IMR-90 (cell line): ENCODE measurements around the gene PLCL1. TPM values are rescaled to one million over a fixed set of nuclear protein-coding genes. Genes with fewer than 3 reads are reported as not detected.

ENCODE experiments used
- ATAC-seq: fragments of 200-7000 bp; cut with Tn5 transposase; 2 replicates; pipeline ENCODE4 v1.9.1; 2020; ENCODE audit warnings: low read depth, mild to moderate bottlenecking, moderate library complexity
- BruUV-seq: library from RNA; stranded (reverse); fragments of 400-500 nt; replicated peaks from 2 replicates; lab custom pipeline; 2021; lab: Mats Ljungman, UMichigan
- CTCF ChIA-PET: fragments of 300-600 bp; formaldehyde crosslinking; extraction: SDS; loops from one replicate; lab custom pipeline; 2021; ENCODE audit warnings: antibody characterized with exemption; lab: Yijun Ruan, JAX
- POLR2A ChIA-PET: fragments of 300-600 bp; sonication (Branson Sonifier 250); formaldehyde crosslinking; loops from one replicate; lab custom pipeline; 2022; ENCODE audit warnings: antibody characterized with exemption; ENCODE audit not compliant: unreplicated experiment; lab: Charles Lee
- DNase-seq: peaks from one replicate; pipeline ENCODE4 v3.0.0; 2013
- H2AFZ ChIP-seq: replicated peaks from 2 replicates; pipeline ENCODE3; 2013; ENCODE audit warnings: low read length, mild to moderate bottlenecking; ENCODE audit not compliant: poor library complexity
- H2AK5ac ChIP-seq: 2 replicates; pipeline ENCODE4 v1.6.1; 2013; ENCODE audit warnings: low read depth, low read length, inconsistent platforms
- H2AK9ac ChIP-seq: replicated peaks from 2 replicates; pipeline ENCODE3; 2013; ENCODE audit warnings: mild to moderate bottlenecking, low read depth, low read length, moderate library complexity; ENCODE audit not compliant: poor library complexity
- H2BK120ac ChIP-seq: 2 replicates; pipeline ENCODE4 v1.6.1; 2013; ENCODE audit warnings: low read depth, low read length, inconsistent platforms
- H2BK15ac ChIP-seq: 3 replicates; pipeline ENCODE4 v1.6.1; 2013; ENCODE audit warnings: low read depth, low read length, inconsistent platforms
- H2BK20ac ChIP-seq: 2 replicates; pipeline ENCODE4 v1.6.1; 2013; ENCODE audit warnings: low read depth, mild to moderate bottlenecking, inconsistent platforms, low read length, moderate library complexity
- H2BK5ac ChIP-seq: 2 replicates; pipeline ENCODE4 v1.6.1; 2013; ENCODE audit warnings: mild to moderate bottlenecking, low read depth, low read length, inconsistent platforms; ENCODE audit not compliant: poor library complexity, severe bottlenecking
- H3K14ac ChIP-seq: replicated peaks from 2 replicates; pipeline ENCODE4 v1.6.1; 2013; ENCODE audit warnings: low read depth, low read length, inconsistent platforms
- H3K18ac ChIP-seq: 2 replicates; pipeline ENCODE4 v1.6.1; 2013; ENCODE audit warnings: low read depth, low read length, control low read depth
- H3K23ac ChIP-seq: 2 replicates; pipeline ENCODE4 v1.6.1; 2013; ENCODE audit warnings: low read depth, low read length, inconsistent platforms
- H3K27ac ChIP-seq: 2 replicates; pipeline ENCODE4 v1.5.1; 2013; ENCODE audit warnings: mild to moderate bottlenecking, control low read depth, low read length; ENCODE audit not compliant: insufficient read depth
- H3K27me3 ChIP-seq: 2 replicates; pipeline ENCODE4 v1.6.1; 2013; ENCODE audit warnings: low read length; ENCODE audit not compliant: control insufficient read depth, insufficient read depth
- H3K36me3 ChIP-seq: 2 replicates; pipeline ENCODE4 v1.6.1; 2013; ENCODE audit warnings: low read length, mixed read lengths; ENCODE audit not compliant: control insufficient read depth, insufficient read depth
- H3K4ac ChIP-seq: 2 replicates; pipeline ENCODE4 v1.6.1; 2013; ENCODE audit warnings: low read depth, low read length, inconsistent platforms
- H3K4me1 ChIP-seq: 2 replicates; pipeline ENCODE4 v1.6.1; 2013; ENCODE audit warnings: low read length, mixed read lengths; ENCODE audit not compliant: control insufficient read depth, insufficient read depth
- H3K4me2 ChIP-seq: 2 replicates; pipeline ENCODE4 v1.6.1; 2013; ENCODE audit warnings: low read depth, mild to moderate bottlenecking, control low read depth, low read length, moderate library complexity
- H3K4me3 ChIP-seq: 2 replicates; pipeline ENCODE4 v1.5.1; 2013; ENCODE audit warnings: low read depth, mild to moderate bottlenecking, control low read depth, low read length, moderate library complexity; ENCODE audit not compliant: insufficient read depth
- H3K56ac ChIP-seq: 2 replicates; pipeline ENCODE4 v1.6.1; 2013; ENCODE audit warnings: low read length, inconsistent platforms; ENCODE audit not compliant: insufficient read depth; ENCODE audit errors: extremely low read depth
- H3K79me1 ChIP-seq, 2 experiments: 2 replicates each; pipeline ENCODE4 v1.6.1; 2013; ENCODE audit warnings: low read length in 2 of 2, inconsistent platforms in 1 of 2, low read depth in 1 of 2
- H3K9ac ChIP-seq: 2 replicates; pipeline ENCODE4 v1.6.1; 2013; ENCODE audit warnings: low read depth, low read length, control low read depth
- H3K9me1 ChIP-seq: 2 replicates; pipeline ENCODE4 v1.6.1; 2013; ENCODE audit warnings: low read length, inconsistent platforms; ENCODE audit not compliant: insufficient read depth
- H3K9me3 ChIP-seq: 2 replicates; pipeline ENCODE4 v1.6.1; 2013; ENCODE audit warnings: low read length; ENCODE audit not compliant: control insufficient read depth, insufficient read depth
- H4K20me1 ChIP-seq: 2 replicates; pipeline ENCODE4 v1.6.1; 2013; ENCODE audit warnings: low read length, inconsistent platforms; ENCODE audit not compliant: insufficient read depth
- H4K5ac ChIP-seq: 2 replicates; pipeline ENCODE4 v1.6.1; 2013; ENCODE audit warnings: mild to moderate bottlenecking, low read depth, low read length, control low read depth
- H4K8ac ChIP-seq, 2 experiments: 2 replicates each; pipeline ENCODE4 v1.6.1; 2013; ENCODE audit warnings: low read depth in 2 of 2, low read length in 2 of 2, control low read depth in 1 of 2, inconsistent platforms in 1 of 2
- H4K91ac ChIP-seq: 2 replicates; pipeline ENCODE4 v1.6.1; 2013; ENCODE audit warnings: low read depth, low read length, inconsistent platforms; ENCODE audit not compliant: insufficient read depth
- BHLHE40 ChIP-seq: fragments of 150-350 bp; IDR thresholded peaks from 2 replicates; pipeline ENCODE4 v1.6.1; 2016; ENCODE audit warnings: mild to moderate bottlenecking, low read depth, low read length
- CEBPB ChIP-seq: IDR thresholded peaks from 2 replicates; pipeline ENCODE4 v1.6.1; 2012; ENCODE audit warnings: low read depth, low read length, improper control_type of control experiment
- CHD1 ChIP-seq: IDR thresholded peaks from 2 replicates; pipeline ENCODE4 v1.6.1; 2012; ENCODE audit warnings: low read depth, low read length, improper control_type of control experiment
- ELK1 ChIP-seq: fragments of 150-350 bp; IDR thresholded peaks from 2 replicates; pipeline ENCODE4 v1.6.1; 2016; ENCODE audit warnings: low read depth, mild to moderate bottlenecking, low read length, moderate library complexity, borderline replicate concordance
- FOS ChIP-seq: fragments of 150-350 bp; IDR thresholded peaks from 2 replicates; pipeline ENCODE4 v1.6.1; 2016; ENCODE audit warnings: low read depth, low read length
- MAFK ChIP-seq: IDR thresholded peaks from 2 replicates; pipeline ENCODE4 v1.6.1; 2012; ENCODE audit warnings: low read depth, low read length, improper control_type of control experiment
- MAZ ChIP-seq: IDR thresholded peaks from 2 replicates; pipeline ENCODE4 v1.6.1; 2012; ENCODE audit warnings: low read depth, mild to moderate bottlenecking, low read length, improper control_type of control experiment, moderate library complexity, borderline replicate concordance
- MXI1 ChIP-seq: IDR thresholded peaks from 2 replicates; pipeline ENCODE4 v1.6.1; 2012; ENCODE audit warnings: low read depth, mild to moderate bottlenecking, low read length, moderate library complexity, borderline replicate concordance
- NFE2L2 ChIP-seq: fragments of 150-350 bp; IDR thresholded peaks from 2 replicates; pipeline ENCODE4 v1.6.1; 2016; ENCODE audit warnings: low read depth, mild to moderate bottlenecking, low read length
- POLR2A ChIP-seq: IDR thresholded peaks from 2 replicates; pipeline ENCODE4 v1.6.1; 2012; ENCODE audit warnings: mild to moderate bottlenecking, low read depth, low read length
- RAD21 ChIP-seq: IDR thresholded peaks from 2 replicates; pipeline ENCODE4 v1.6.1; 2012; ENCODE audit warnings: low read length, improper control_type of control experiment
- RCOR1 ChIP-seq: IDR thresholded peaks from 2 replicates; pipeline ENCODE4 v1.6.1; 2012; ENCODE audit warnings: mild to moderate bottlenecking, low read length, improper control_type of control experiment; ENCODE audit not compliant: insufficient replicate concordance
- RFX5 ChIP-seq: IDR thresholded peaks from 2 replicates; pipeline ENCODE4 v1.8.0; 2012; ENCODE audit warnings: low read depth, mild to moderate bottlenecking, low read length, moderate library complexity
- SMC3 ChIP-seq: fragments of 150-350 bp; IDR thresholded peaks from 2 replicates; pipeline ENCODE4 v1.6.1; 2016; ENCODE audit warnings: low read depth, mild to moderate bottlenecking, antibody characterized with exemption, low read length, moderate library complexity
- USF2 ChIP-seq: fragments of 150-350 bp; IDR thresholded peaks from 2 replicates; pipeline ENCODE4 v1.6.1; 2017; ENCODE audit warnings: mild to moderate bottlenecking, antibody characterized with exemption, low read length, low read depth
- dilution Hi-C: fragments of 300-500 bp; cut with HindIII; formaldehyde crosslinking; loops from one replicate; pipeline ENCODE4 v1.14.3; 2018; ENCODE audit warnings: low sequenced_read_pairs; ENCODE audit not compliant: unreplicated experiment
- in situ Hi-C: fragments of 300-500 bp; cut with MboI; formaldehyde crosslinking; loops from 3 replicates; pipeline ENCODE4 v1.14.3; 2019; ENCODE audit warnings: low sequenced_read_pairs, inconsistent platforms, mixed read lengths
- intact Hi-C: fragments of 100-400 bp; cut with micrococcal nuclease; formaldehyde crosslinking; loops from 2 replicates; pipeline ENCODE4 v1.10.0; 2022
- polyA plus RNA-seq, 3 experiments: library from polyadenylated mRNA; depleted of rRNA; stranded (reverse); fragments of >200 nt; gene quantifications; 2 replicates each; pipeline ENCODE4 v1.2.3, GENCODE V29; 2012; ENCODE audit warnings: low replicate concordance in 1 of 3
- total RNA-seq: library from RNA; depleted of rRNA; stranded (reverse); fragments of >200 nt; gene quantifications from 2 replicates; pipeline ENCODE4 v1.2.3, GENCODE V29; 2012
- TF ChIP-seq, protein P1 (sequence below): conservative IDR thresholded peaks from 2 replicates; pipeline ENCODE4 v1.5.1; 2012; ENCODE audit warnings: mild to moderate bottlenecking, low read depth, low read length, improper control_type of control experiment

Gene PLCL1
- total and polyA plus RNA-seq, 2 of the 4 experiments (the other 2 are of a cell fraction) = 0.14 to 0.18 TPM

DNA sequence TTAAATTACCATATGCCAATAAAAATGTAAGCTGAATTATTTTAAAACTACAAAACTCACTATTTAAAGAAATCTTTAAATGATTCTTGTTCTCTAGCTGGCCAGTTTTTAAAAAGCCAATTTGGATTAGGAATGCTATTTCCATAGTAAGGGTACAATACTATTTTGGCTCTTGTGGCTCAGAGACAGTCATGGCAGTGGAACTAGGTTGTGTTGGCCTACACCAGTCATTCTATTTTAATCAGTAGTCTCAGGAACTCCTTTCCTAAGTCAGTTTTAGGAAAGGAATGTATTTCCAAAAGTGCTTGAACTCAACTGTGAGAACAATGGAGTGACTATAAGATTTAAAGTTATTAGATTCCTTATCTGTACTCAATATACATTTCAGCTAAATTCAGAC, 25.1 kb upstream of the PLCL1 start:
- H3K27me3 ChIP-seq = no peaks in the 10 kb centered on the region
- no peak overlapping the region for H4K5ac ChIP-seq
- H2AK9ac ChIP-seq = no peak overlapping the region
- H3K4me1 ChIP-seq = no peaks in the 10 kb centered on the region
- no peaks in the 10 kb centered on the region for H3K36me3 ChIP-seq
- no peak overlapping the region for H3K23ac ChIP-seq
- H4K20me1 ChIP-seq = no peaks in the 10 kb centered on the region
- H3K9me1 ChIP-seq = no peaks in the 10 kb centered on the region
- no peak overlapping the region for H3K4ac ChIP-seq
- H4K91ac ChIP-seq = no peak overlapping the region
- no peak overlapping the region for H2AFZ ChIP-seq
- H2BK15ac ChIP-seq = no peak overlapping the region
- CTCF ChIA-PET = interaction anchor here (0.9 kb wide), 1 partner anchor 70 kb away, joined by 3 read pairs; no protein-coding TSS in a partner anchor
- no peaks in the 10 kb centered on the region for H3K79me1 ChIP-seq
- no peak overlapping the region for H2BK120ac ChIP-seq
- ATAC-seq = no peak
- H3K56ac ChIP-seq = no peak overlapping the region
- H3K14ac ChIP-seq = no peak overlapping the region
- no TSS peak for BruUV-seq
- POLR2A ChIA-PET = no interaction called here
- no peak overlapping the region for H3K4me3 ChIP-seq
- dilution Hi-C loops = no loop called here
- no peaks in the 10 kb centered on the region for H3K9me3 ChIP-seq
- no peak overlapping the region for H3K4me2 ChIP-seq
- no peak overlapping the region for H3K27ac ChIP-seq
- no peak overlapping the region for H2AK5ac ChIP-seq
- intact Hi-C loops = loop anchor here (2.0 kb wide), 1 partner anchor 278 kb away; the partner anchor contains the start of gene HSPE1
- in situ Hi-C loops = loop anchor here (10.0 kb wide), 1 partner anchor 274 kb away; the partner anchor contains the start of gene HSPE1
- H2BK5ac ChIP-seq = no peak overlapping the region
- H3K18ac ChIP-seq = no peak overlapping the region
- TF ChIP-seq RFX5 (no peak), MAFK (no peak), CEBPB (no peak), USF2 (no peak), MXI1 (no peak), RCOR1 (no peak), POLR2A (no peak), RAD21 (no peak), ELK1 (no peak), MAZ (no peak), CHD1 (no peak), SMC3 (no peak), NFE2L2 (no peak), FOS (no peak), BHLHE40 (no peak)
- TF ChIP-seq, protein P1, sequence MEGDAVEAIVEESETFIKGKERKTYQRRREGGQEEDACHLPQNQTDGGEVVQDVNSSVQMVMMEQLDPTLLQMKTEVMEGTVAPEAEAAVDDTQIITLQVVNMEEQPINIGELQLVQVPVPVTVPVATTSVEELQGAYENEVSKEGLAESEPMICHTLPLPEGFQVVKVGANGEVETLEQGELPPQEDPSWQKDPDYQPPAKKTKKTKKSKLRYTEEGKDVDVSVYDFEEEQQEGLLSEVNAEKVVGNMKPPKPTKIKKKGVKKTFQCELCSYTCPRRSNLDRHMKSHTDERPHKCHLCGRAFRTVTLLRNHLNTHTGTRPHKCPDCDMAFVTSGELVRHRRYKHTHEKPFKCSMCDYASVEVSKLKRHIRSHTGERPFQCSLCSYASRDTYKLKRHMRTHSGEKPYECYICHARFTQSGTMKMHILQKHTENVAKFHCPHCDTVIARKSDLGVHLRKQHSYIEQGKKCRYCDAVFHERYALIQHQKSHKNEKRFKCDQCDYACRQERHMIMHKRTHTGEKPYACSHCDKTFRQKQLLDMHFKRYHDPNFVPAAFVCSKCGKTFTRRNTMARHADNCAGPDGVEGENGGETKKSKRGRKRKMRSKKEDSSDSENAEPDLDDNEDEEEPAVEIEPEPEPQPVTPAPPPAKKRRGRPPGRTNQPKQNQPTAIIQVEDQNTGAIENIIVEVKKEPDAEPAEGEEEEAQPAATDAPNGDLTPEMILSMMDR = no peak
- no peak overlapping the region for H2BK20ac ChIP-seq
- no peak for DNase-seq
- H3K9ac ChIP-seq = no peak overlapping the region
- no peak overlapping the region for H4K8ac ChIP-seq
